SK-N-MC (cell line): ENCODE measurements around the gene HSF2BP.

Source experiments
- EZH2 ChIP-seq: fragments of 200-600 bp; sonication (generic); IDR thresholded peaks from one replicate; pipeline ENCODE4 v1.6.1; 2017; ENCODE audit warnings: antibody characterized with exemption
- POLR2AphosphoS5 ChIP-seq: IDR thresholded peaks from 2 replicates; pipeline ENCODE4 v1.6.1; 2012; ENCODE audit warnings: mild to moderate bottlenecking, low read depth, low read length, borderline replicate concordance

DNA sequence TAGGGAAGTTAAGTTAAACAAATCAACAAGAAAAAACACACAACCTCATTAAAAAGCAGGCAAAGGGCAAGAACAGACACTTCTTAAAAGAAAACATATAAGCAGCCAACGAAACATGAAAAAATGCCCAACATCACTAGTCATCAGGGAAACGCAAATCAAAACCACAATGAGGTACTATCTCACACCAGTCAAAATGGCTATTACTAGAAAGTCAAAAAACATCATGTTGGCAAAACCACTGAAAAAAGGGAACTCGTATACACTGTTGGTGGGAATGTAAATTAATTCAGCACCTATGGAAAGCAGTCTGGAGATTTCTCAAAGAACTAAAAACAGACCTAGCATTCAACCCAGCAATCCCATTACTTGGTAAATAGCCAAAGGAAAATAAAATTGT lies 51.1 kb downstream of the HSF2BP start:
- TF ChIP-seq EZH2 = no peak
- TF ChIP-seq POLR2AphosphoS5 = no peak
